H1 (cell line): Measurements from ENCODE around the gene TEX35. TPM values are rescaled to one million over a fixed set of nuclear protein-coding genes. Genes with fewer than 3 reads are reported as not detected.

Experiments
- ATF2 ChIP-seq: IDR thresholded peaks from 2 replicates; pipeline ENCODE4 v1.6.1; 2012; ENCODE audit warnings: low read length, inconsistent platforms
- CHD7 ChIP-seq: fragments of 300-600 bp; sonication (generic); IDR thresholded peaks from 2 replicates; pipeline ENCODE4 v1.7.1; 2012; ENCODE audit warnings: low read length, moderate library complexity, mild to moderate bottlenecking, inconsistent platforms; ENCODE audit not compliant: insufficient replicate concordance
- CTBP2 ChIP-seq: IDR thresholded peaks from 2 replicates; pipeline ENCODE4 v1.7.0; 2011; ENCODE audit warnings: borderline replicate concordance, mild to moderate bottlenecking, moderate library complexity, mixed read lengths, low read length; ENCODE audit not compliant: insufficient read depth, insufficient read length
- E2F6 ChIP-seq: IDR thresholded peaks from 2 replicates; pipeline ENCODE4 v1.6.1; 2012; ENCODE audit warnings: inconsistent platforms
- GABPA ChIP-seq: IDR thresholded peaks from 2 replicates; pipeline ENCODE4 v1.6.1; 2011; ENCODE audit warnings: mild to moderate bottlenecking, low read length, moderate library complexity, borderline replicate concordance; ENCODE audit not compliant: insufficient read depth
- POLR2AphosphoS5 ChIP-seq: IDR thresholded peaks from 2 replicates; pipeline ENCODE4 v1.6.1; 2011; ENCODE audit warnings: low read depth, low read length
- ZNF274 ChIP-seq: IDR thresholded peaks from 2 replicates; pipeline ENCODE4 v1.7.0; 2012; ENCODE audit warnings: low read length, borderline replicate concordance; ENCODE audit errors: extremely low read depth
- polyA plus RNA-seq, 7 experiments: library from polyadenylated mRNA; depleted of rRNA in 3 of 7; stranded (reverse) in 5 of 7; unstranded in 2 of 7; fragments of >200 nt in 5 of 7; fragments of 200-250 nt in 2 of 7; gene quantifications; 1 replicate in 5 of 7; 2 replicates in 1 of 7; 4 replicates in 1 of 7; pipeline versions ENCODE4 v1.2.1 to v1.2.3, GENCODE V29; 2011 to 2013; ENCODE audit warnings: missing spikeins in 2 of 7, mixed read lengths in 2 of 7
- total RNA-seq: library from RNA; stranded (reverse); fragmentation: NEBNext Ultra II Directional; extraction: Animal tissue kit (Norgen Biotek cat#: 25700); gene quantifications from 2 replicates; pipeline ENCODE4 v1.2.1, GENCODE V29; 2021

TEX35 gene
- total and polyA plus RNA-seq, 2 of the 8 experiments (the other 6 are each of a cell fraction or from before 2014, with no cell fraction given): 0.03 TPM; not detected in 1

- no peak for TF ChIP-seq ATF2
- TF ChIP-seq CHD7: no peak
- no peak for TF ChIP-seq CTBP2
- TF ChIP-seq ZNF274: no peak
- TF ChIP-seq GABPA: no peak
- no peak for TF ChIP-seq POLR2AphosphoS5
- no peak for TF ChIP-seq E2F6
These were observed 21.2 kb upstream of the TEX35 start (continued) for GRCh38 chr1:178491721-178492120.
